SIG-M5 treated with dmso at 0.1 percent for 504 hours (cell line): ENCODE measurements around the gene GLUL.

Experiments
- DNase-seq: peaks from one replicate; lab custom pipeline; 2025; ENCODE audit not compliant: unreplicated experiment; lab: John Stamatoyannopoulos, UW

The GLUL gene

DNA sequence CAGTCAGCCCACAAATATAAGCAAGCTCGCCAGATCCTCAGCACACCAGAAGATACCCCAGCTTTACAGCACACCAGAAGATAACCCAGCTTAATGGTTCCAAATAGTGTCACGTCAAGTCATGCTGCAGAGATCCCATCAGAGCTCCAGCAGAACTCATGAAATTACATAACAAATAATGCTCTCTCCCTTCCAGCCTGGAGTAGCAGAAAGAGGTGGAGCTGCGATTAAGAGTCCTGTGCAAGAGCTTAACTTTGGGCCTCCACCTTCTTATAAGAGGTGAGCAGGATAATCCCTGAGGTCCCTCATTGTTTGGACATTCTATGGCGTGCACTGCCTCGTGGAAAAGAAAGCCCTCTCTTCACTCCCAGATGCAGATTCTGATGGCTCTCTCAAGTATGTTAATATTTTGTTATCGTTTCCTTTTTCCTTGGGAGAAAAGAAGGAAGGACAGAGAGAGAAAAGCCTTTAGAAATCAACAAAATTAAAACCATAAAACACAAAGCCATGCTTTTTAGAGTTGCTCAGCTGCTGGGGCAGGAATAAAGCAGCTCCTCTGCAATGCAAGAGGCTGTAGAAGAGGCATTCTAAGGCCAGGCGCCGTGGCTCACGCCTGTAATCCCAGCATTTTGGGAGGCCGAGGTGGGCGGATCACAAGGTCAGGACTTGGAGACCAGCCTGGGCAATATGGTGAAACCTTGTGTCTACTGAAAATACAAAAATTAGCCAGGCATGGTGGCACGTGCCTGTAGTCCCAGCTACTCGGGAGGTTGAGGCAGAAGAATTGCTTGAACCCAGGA, 59.1 kb downstream of the GLUL start:
- no peak for DNase-seq
